SK-N-MC (cell line): ENCODE data around the gene TARBP1.
"Not testable (repeated sequence)": the region's sequence is repeated elsewhere in the genome, so short reads cannot be mapped to it uniquely, and the experiment has no call there.

ENCODE experiments used
- DNase-seq: peaks from one replicate; pipeline ENCODE4 v3.0.0-alpha.2; 2011; ENCODE audit warnings: low read depth, low spot score
- H3K27ac ChIP-seq: fragments of 200-600 bp; sonication (generic); 2 replicates; pipeline ENCODE4 v1.5.1; 2016; ENCODE audit warnings: mixed run types
- H3K36me3 ChIP-seq: fragments of 200-600 bp; sonication (generic); 2 replicates; pipeline ENCODE4 v1.6.1; 2017; ENCODE audit warnings: antibody characterized with exemption, low read length, mixed read lengths; ENCODE audit not compliant: insufficient read depth
- H3K4me3 ChIP-seq: fragments of 200-600 bp; sonication (generic); 2 replicates; pipeline ENCODE4 v1.5.1; 2016
- H3K9ac ChIP-seq: fragments of 200-600 bp; sonication (generic); 2 replicates; pipeline ENCODE4 v1.8.0; 2017; ENCODE audit warnings: mixed run types, mixed read lengths; ENCODE audit not compliant: insufficient read length
- H3K9me3 ChIP-seq: fragments of 200-600 bp; sonication (generic); 2 replicates; pipeline ENCODE4 v1.6.1; 2017; ENCODE audit warnings: low read depth, mild to moderate bottlenecking, antibody characterized with exemption, low read length, moderate library complexity, mixed read lengths
- EZH2 ChIP-seq: fragments of 200-600 bp; sonication (generic); IDR thresholded peaks from one replicate; pipeline ENCODE4 v1.6.1; 2017; ENCODE audit warnings: antibody characterized with exemption
- FOXP2 ChIP-seq: optimal IDR thresholded peaks from 2 replicates; pipeline ENCODE3; 2011; ENCODE audit warnings: mild to moderate bottlenecking, moderate library complexity; ENCODE audit not compliant: insufficient read depth; ENCODE audit errors: extremely low read length, control extremely low read depth
- POLR2AphosphoS5 ChIP-seq: IDR thresholded peaks from 2 replicates; pipeline ENCODE4 v1.6.1; 2012; ENCODE audit warnings: mild to moderate bottlenecking, low read depth, low read length, borderline replicate concordance

Gene TARBP1

GRCh38 chr1:234400773-234401172, 78.2 kb downstream of the TARBP1 start:
- no peak for DNase-seq
- Histone ChIP-seq H3K4me3 (no peak overlapping the region), H3K36me3 (peaks cover 8% of the 10 kb centered on the region; the same call in 1 of the 2 replicates), H3K27ac (peak overlapping the region; percentile 35), H3K9ac (no peak overlapping the region), H3K9me3 (no peaks in the 10 kb centered on the region)
- no peak for TF ChIP-seq POLR2AphosphoS5
- TF ChIP-seq EZH2: no peak
- no peak for TF ChIP-seq FOXP2

DNA sequence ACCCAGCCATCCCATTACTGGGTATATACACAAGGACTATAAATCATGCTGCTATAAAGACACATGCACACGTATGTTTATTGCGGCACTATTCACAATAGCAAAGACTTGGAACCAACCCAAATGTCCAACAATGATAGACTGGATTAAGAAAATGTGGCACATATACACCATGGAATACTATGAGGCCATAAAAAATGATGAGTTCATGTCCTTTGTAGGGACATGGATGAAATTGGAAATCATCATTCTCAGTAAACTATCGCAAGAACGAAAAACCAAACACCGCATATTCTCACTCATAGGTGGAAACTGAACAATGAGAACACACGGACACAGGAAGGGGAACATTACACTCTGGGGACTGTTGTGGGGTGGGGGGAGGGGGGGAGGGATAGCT, 79.5 kb downstream of the TARBP1 start:
- not testable (repeated sequence) for H3K9ac ChIP-seq, DNase-seq, H3K9me3 ChIP-seq, H3K4me3 ChIP-seq, H3K27ac ChIP-seq, H3K36me3 ChIP-seq

DNA sequence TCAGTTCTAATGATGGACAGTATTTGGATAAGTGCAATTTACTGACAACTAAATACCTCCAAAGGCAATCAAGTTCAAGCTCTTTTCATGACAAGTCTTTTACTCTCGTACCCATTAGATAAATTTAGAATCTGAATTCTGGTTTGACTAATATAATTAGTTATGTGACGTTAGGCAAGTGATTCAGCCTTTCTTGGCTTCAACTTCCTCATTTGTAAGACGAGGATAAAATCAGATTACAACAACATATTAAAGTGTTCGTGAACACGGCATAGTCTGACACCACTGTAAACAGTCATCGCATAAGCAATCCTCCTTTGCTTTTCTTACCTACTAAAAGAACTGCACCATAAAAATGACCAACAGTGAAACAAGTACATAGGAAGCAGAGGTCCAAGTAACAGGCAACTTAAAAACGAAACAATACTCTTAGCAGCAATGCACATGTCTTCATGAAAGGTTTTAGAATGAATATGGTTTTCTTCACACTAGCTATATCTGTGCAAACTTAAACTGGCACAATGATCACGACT, 80.1 kb downstream of the TARBP1 start:
- no peak overlapping the region for H3K4me3 ChIP-seq

GRCh38 chr1:234397732-234398131, 81.2 kb downstream of the TARBP1 start:
- no peak for TF ChIP-seq FOXP2
- no peak for TF ChIP-seq POLR2AphosphoS5
- TF ChIP-seq EZH2: no peak
- H3K27ac ChIP-seq: no peak overlapping the region
- DNase-seq: no peak
- H3K4me3 ChIP-seq: no peak overlapping the region
- peaks cover 8% of the 10 kb centered on the region; the same call in 1 of the 2 replicates for H3K36me3 ChIP-seq
- no peaks in the 10 kb centered on the region for H3K9me3 ChIP-seq
- H3K9ac ChIP-seq: no peak overlapping the region

More for the DNA sequence above, 80.1 kb downstream of the TARBP1 start:
- Histone ChIP-seq H3K27ac (no peak overlapping the region), H3K9ac (no peak overlapping the region), H3K36me3 (0 out of 2 replicates have a peak, but pooled peaks cover 5% of the 10 kb centered on the region), H3K9me3 (no peaks in the 10 kb centered on the region)
- no peak for DNase-seq
- TF ChIP-seq FOXP2 (no peak), EZH2 (no peak), POLR2AphosphoS5 (no peak)

DNA sequence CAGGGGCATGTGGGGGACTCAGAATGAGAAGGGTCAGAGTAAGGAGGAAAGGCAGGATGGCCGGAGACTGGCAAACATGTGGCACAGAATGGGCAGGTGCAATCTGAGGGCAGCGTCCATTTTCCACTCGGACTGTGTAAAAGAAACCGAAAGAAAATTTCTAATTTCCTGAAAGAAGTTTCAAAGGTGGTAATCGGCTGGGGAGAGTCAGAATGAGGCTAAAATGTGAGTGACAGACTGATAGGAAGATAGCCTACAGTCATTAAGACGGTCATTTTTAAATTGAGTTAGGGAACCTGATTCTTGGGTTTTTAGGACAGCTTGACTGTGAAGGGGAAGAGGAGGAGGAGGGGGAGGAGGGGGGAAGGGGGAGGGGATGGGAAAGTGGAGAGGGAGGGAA, 82.1 kb downstream of the TARBP1 start:
- no peaks in the 10 kb centered on the region for H3K9me3 ChIP-seq
- H3K4me3 ChIP-seq: no peak overlapping the region
- peaks cover 11% of the 10 kb centered on the region; the same call in 1 of the 2 replicates for H3K36me3 ChIP-seq
- TF ChIP-seq EZH2: no peak
- TF ChIP-seq POLR2AphosphoS5: no peak
- TF ChIP-seq FOXP2: no peak
- H3K27ac ChIP-seq: no peak overlapping the region
- DNase-seq: no peak
- H3K9ac ChIP-seq: no peak overlapping the region

DNA sequence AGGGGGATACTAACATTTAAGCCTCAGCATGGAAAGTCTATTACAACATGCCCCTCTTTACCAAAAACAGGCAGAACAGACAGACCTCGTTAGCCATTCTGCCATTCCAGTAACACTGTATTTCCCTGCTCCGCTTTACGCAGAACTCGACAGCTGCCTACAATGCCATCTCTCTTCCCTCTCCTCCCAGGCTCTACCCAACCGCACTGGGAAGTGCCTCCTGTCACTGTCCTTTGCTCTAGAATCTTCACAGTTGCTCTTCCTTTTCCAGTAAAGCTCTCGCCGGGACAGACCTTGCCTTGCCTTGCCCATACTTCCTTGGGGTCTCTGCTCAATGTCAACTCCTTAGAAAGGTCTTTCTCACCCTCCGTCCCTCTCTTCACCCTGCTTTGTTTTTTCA, 82.9 kb downstream of the TARBP1 start:
- Histone ChIP-seq H3K9me3 (no peaks in the 10 kb centered on the region), H3K9ac (no peak overlapping the region), H3K27ac (no peak overlapping the region), H3K36me3 (peaks cover 16% of the 10 kb centered on the region), H3K4me3 (no peak overlapping the region)
- no peak for TF ChIP-seq POLR2AphosphoS5
- TF ChIP-seq EZH2: no peak
- TF ChIP-seq FOXP2: no peak
- no peak for DNase-seq

DNA sequence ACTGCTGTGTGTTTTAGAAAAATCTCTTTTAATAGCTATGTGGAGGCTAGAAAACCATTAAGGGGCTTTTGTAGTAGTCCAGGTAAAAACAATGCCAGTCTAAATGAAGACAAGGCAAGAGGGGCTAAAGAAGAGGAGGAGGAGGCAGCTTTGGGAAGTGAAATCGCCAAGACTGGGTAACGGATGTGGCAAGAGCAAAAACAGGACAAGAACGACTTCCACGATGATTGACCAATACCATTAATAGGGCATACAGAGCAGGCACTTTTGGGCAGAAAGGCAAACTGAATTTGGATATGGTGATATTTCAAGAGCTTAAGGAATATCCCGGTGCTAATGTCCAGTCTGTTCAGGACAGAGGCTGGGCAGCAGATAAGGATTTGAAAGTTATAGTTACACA, 83.7 kb downstream of the TARBP1 start:
- DNase-seq: no peak
- H3K36me3 ChIP-seq: peaks cover 14% of the 10 kb centered on the region
- H3K27ac ChIP-seq: no peak overlapping the region
- H3K9me3 ChIP-seq: no peaks in the 10 kb centered on the region
- no peak overlapping the region for H3K4me3 ChIP-seq
- TF ChIP-seq FOXP2 (no peak), EZH2 (no peak), POLR2AphosphoS5 (no peak)
- H3K9ac ChIP-seq: no peak overlapping the region

DNA sequence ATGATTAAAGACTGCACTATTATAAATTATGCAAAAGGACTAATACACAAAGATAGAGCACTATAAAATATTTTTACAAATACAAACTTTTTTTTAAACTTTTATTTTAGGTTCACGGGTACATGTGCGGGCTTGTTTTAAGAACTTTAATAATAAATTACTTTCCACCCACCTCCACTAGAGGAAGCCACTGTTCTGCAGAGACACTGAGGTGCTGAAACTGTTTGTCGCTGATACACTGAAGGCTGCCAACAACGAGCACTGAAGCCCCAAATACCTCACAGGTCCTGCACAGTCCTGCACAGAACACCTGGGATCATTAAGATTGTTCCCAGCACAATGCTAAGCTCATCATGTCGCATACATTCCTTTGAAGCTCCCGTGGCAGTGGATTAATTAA, 85.8 kb downstream of the TARBP1 start:
- no peak overlapping the region for H3K9ac ChIP-seq
- TF ChIP-seq EZH2: no peak
- TF ChIP-seq FOXP2: no peak
- no peak for TF ChIP-seq POLR2AphosphoS5
- DNase-seq: no peak
- H3K4me3 ChIP-seq: no peak overlapping the region
- peaks cover 14% of the 10 kb centered on the region for H3K36me3 ChIP-seq
- no peak overlapping the region for H3K27ac ChIP-seq
- H3K9me3 ChIP-seq: no peaks in the 10 kb centered on the region

DNA sequence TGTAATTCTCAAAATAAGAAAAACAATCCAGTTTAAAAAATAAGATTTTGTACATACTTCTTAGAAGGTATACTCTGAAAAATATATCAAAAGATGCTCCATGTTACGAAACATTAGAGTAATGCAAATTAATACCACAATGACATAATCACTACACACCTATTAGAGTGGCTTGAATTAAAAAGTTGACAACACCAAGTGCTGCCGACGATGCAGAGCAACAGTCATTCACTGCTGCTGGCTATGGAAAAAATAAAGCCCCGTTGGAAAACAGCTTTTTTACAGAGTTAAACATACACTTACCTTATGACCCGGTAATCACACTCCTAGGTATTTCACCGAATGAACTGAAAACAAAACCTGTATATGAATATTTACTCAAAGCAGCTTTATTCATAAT, 90.9 kb downstream of the TARBP1 start:
- no peak overlapping the region for H3K9ac ChIP-seq
- DNase-seq: no peak
- TF ChIP-seq FOXP2: no peak
- no peak for TF ChIP-seq EZH2
- no peak overlapping the region for H3K4me3 ChIP-seq
- no peaks in the 10 kb centered on the region for H3K9me3 ChIP-seq
- H3K27ac ChIP-seq: no peak overlapping the region
- H3K36me3 ChIP-seq: peaks cover 25% of the 10 kb centered on the region
